Heart left ventricle (tissue), 13 donors: ENCODE results near the gene PACSIN1.

ENCODE experiments used
- POLR2A ChIP-seq, 2 donors: fragments of 450-650 bp; IDR thresholded peaks; one replicate each; pipeline ENCODE4 v1.6.1; 2017; ENCODE audit warnings: antibody characterized with exemption in 2 of 2, mild to moderate bottlenecking in 2 of 2, moderate library complexity in 2 of 2
- TF ChIP-seq, protein P1 (sequence below), 12 donors: fragments of 200-600 bp; sonication (generic) in 4 of 12; IDR thresholded peaks; one replicate each; pipeline versions ENCODE4 v1.5.0 to v1.8.0; 2018 to 2022; ENCODE audit warnings: antibody characterized with exemption in 12 of 12, mild to moderate bottlenecking in 5 of 12
- donor health status: ischemic (EF 13 %, LVEDD 7.1; RV severe dilation, severe dysfunction).
- donor health status: DM: no; HTN: yes; CAD: no.
- donor health status: DM: no; HTN: no; CAD: no.
- donor health status: ischemic (EF 25% LVEDD 6.9; RV normal size, moderate dysfunction).
- donor health status: ischemic (EF 25% LVEDD 5.7; RV mildly dilated, moderate dysfunction).
- donor health status: ischemic (EF 35%, LVEDD 5.7; RV mildly dilated, moderate dysfunction).
- donor health status: nonischemic (EF 11% LVEDD 7.7; RV severe dilation, severe dysfunction).
- donor health status: DM: yes; HTN: yes; CAD: no.
- donor health status: PGD.
- donor health status: ischemic (EF 29% LVEDD 5.4; RV normal size, mild dysfunction).
- donor health status: nonischemic (EF 23%, LVEDD 6.1; RV moderate dilation, normal function).

DNA sequence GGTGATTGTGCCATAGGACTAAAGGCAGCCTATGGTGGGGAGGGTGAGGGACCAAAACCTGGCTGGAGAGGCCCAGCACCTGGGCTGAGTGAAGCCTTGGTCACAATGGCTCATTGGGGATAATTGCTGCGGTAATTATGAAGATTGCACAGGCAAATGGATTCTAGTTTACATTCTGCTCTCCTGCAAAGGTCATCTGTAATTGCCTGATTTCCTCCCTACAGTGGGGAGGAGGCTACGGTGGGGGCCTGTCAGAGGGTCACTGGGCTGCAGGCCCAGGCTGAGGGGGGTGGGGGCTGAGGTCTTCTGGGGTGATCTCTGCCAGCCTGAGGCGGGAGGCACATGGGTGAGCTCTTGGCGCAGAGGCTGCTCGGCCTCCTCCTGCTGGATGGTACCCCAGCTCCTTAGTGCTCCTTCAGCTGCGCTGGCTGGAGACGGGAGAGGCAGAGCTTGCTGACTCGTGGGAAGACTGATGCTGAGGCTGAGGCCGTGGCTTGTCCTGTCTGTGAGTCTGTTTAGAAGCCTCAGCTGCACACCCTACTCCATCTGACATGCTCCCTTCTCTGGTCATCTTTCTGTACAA lies 30.3 kb downstream of the PACSIN1 start:
- TF ChIP-seq, protein P1, sequence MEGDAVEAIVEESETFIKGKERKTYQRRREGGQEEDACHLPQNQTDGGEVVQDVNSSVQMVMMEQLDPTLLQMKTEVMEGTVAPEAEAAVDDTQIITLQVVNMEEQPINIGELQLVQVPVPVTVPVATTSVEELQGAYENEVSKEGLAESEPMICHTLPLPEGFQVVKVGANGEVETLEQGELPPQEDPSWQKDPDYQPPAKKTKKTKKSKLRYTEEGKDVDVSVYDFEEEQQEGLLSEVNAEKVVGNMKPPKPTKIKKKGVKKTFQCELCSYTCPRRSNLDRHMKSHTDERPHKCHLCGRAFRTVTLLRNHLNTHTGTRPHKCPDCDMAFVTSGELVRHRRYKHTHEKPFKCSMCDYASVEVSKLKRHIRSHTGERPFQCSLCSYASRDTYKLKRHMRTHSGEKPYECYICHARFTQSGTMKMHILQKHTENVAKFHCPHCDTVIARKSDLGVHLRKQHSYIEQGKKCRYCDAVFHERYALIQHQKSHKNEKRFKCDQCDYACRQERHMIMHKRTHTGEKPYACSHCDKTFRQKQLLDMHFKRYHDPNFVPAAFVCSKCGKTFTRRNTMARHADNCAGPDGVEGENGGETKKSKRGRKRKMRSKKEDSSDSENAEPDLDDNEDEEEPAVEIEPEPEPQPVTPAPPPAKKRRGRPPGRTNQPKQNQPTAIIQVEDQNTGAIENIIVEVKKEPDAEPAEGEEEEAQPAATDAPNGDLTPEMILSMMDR (IDR thresholded peaks at IDR 0.05): no peak
- TF ChIP-seq POLR2A (IDR thresholded peaks at IDR 0.05): no peak
